Natural killer cell (primary cell): ENCODE results near the gene CYB561D1. TPM values are rescaled to one million over a fixed set of nuclear protein-coding genes. Genes with fewer than 3 reads are reported as not detected.

Experiments used
- ATAC-seq, 3 donors: fragments of 150-1000 bp in 2 of 3; fragments of 200-7000 bp in 1 of 3; cut with Tn5 transposase; 1 replicate in 1 of 3; 2 replicates in 2 of 3; pipeline ENCODE4 v1.10.0; 2021; ENCODE audit warnings: mild to moderate bottlenecking in 2 of 3, moderate library complexity in 2 of 3
- DNase-seq, 2 donors: peaks; one replicate each; pipeline versions ENCODE4 v3.0.0 to v3.0.0-alpha.2; 2013 to 2021; ENCODE audit warnings: mixed read lengths in 1 of 2
- H3K27ac ChIP-seq: one replicate; pipeline ENCODE4 v1.5.1; 2013; ENCODE audit warnings: mild to moderate bottlenecking, low read length
- H3K27me3 ChIP-seq: one replicate; pipeline ENCODE4 v1.6.1; 2013; ENCODE audit warnings: low read length; ENCODE audit not compliant: control insufficient read depth, insufficient read depth
- H3K36me3 ChIP-seq: one replicate; pipeline ENCODE4 v1.6.1; 2013; ENCODE audit warnings: low read length; ENCODE audit not compliant: control insufficient read depth, insufficient read depth
- H3K4me1 ChIP-seq: one replicate; pipeline ENCODE4 v1.6.1; 2013; ENCODE audit warnings: low read length; ENCODE audit not compliant: control insufficient read depth, insufficient read depth
- H3K4me3 ChIP-seq: one replicate; pipeline ENCODE4 v1.5.1; 2013; ENCODE audit warnings: low read length
- H3K9me3 ChIP-seq: one replicate; pipeline ENCODE4 v1.6.1; 2013; ENCODE audit warnings: low read length; ENCODE audit not compliant: control insufficient read depth, insufficient read depth
- H3K27ac Mint-ChIP-seq, 2 donors: one replicate each; pipeline ENCODE4 v1.8.0; 2022; ENCODE audit warnings: mild to moderate bottlenecking in 2 of 2, mixed read lengths in 2 of 2, moderate library complexity in 1 of 2
- H3K27me3 Mint-ChIP-seq, 2 donors: one replicate each; pipeline ENCODE4 v1.8.0; 2022; ENCODE audit warnings: low read depth in 2 of 2, mixed read lengths in 2 of 2
- H3K36me3 Mint-ChIP-seq: one replicate; pipeline ENCODE4 v1.8.0; 2022; ENCODE audit warnings: mixed read lengths
- H3K4me1 Mint-ChIP-seq, 2 donors: one replicate each; pipeline ENCODE4 v1.8.0; 2022; ENCODE audit warnings: mixed read lengths in 2 of 2
- H3K4me3 Mint-ChIP-seq: one replicate; pipeline ENCODE4 v1.8.0; 2022; ENCODE audit warnings: mild to moderate bottlenecking, moderate library complexity, mixed read lengths
- H3K9me3 Mint-ChIP-seq, 2 donors: one replicate each; pipeline ENCODE4 v1.8.0; 2022; ENCODE audit warnings: mixed read lengths in 2 of 2
- WGBS: methylation state at CpG from one replicate; pipeline ENCODE4 v1.1.7; 2013; ENCODE audit warnings: missing lambda C conversion rate; ENCODE audit not compliant: insufficient coverage; 5-methylcytosine and 5-hydroxymethylcytosine counted together
- intact Hi-C: fragments of 100-400 bp; cut with micrococcal nuclease; formaldehyde crosslinking; loops from one replicate; pipeline ENCODE4 v1.14.2; 2022
- total RNA-seq, 4 donors: library from RNA; stranded (reverse); fragments of 120-200 nt in 1 of 4; gene quantifications; one replicate each; pipeline versions ENCODE4 v1.2.3 to v1.2.4, GENCODE V29; 2013 to 2022
- TF ChIP-seq, protein P1 (sequence below): fragments of 200-600 bp; IDR thresholded peaks from one replicate; pipeline ENCODE4 v1.8.0; 2022; ENCODE audit warnings: antibody characterized with exemption

The CYB561D1 gene
- total RNA-seq, 3 donors from 2014 or later (not counting 1 experiment from before 2014, with no cell fraction given) = 21.1 to 36.0 (median 34.7) TPM

DNA sequence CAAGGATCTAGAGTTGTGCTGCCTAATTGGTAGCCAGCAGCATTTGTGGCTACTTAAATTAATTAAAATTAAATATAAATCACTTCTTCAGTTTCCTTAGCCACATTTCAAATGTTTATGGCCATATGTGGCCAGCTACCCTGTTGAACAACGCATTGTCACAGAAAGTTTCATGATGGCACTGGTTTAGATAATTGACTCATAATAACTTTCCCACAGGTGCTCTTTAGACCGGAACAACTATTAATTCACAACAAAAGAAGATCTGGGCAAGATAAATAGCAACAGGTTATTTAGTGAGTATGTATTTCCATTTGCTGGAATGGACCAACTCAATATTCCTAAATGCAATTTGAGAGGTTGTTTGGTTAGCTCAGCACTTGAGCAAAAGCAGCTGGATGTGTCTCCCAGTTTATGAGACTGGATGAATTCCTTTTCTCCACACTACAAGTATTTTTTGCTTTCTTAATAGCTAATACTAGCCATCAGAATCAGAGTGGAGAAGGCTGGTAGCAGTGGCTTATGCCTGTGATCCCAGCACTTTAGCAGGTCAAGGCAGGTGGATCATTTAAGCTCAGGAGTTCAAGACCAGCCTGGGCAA is 19.3 kb downstream of the CYB561D1 start:
- ATAC-seq (no peak), DNase-seq (no peak)
- intact Hi-C loops = no loop called here
- no peak overlapping the region for H3K4me3 Mint-ChIP-seq
- H3K9me3 Mint-ChIP-seq = no peaks in the 10 kb centered on the region
- no peaks in the 10 kb centered on the region for H3K9me3 ChIP-seq
- no peak overlapping the region for H3K27ac Mint-ChIP-seq
- H3K36me3 ChIP-seq = no peaks in the 10 kb centered on the region
- H3K27ac ChIP-seq = no peak overlapping the region
- H3K36me3 Mint-ChIP-seq = no peaks in the 10 kb centered on the region
- 82% methylated on average over 1 of the region's 2 CpGs for WGBS
- peaks cover 19% of the 10 kb centered on the region for H3K4me1 ChIP-seq
- H3K27me3 Mint-ChIP-seq = peaks cover 0 to 6% of the 10 kb centered on the region in 2 donors
- no peak overlapping the region for H3K4me3 ChIP-seq
- peaks cover 15 to 18% of the 10 kb centered on the region in 2 donors for H3K4me1 Mint-ChIP-seq
- TF ChIP-seq, protein P1, sequence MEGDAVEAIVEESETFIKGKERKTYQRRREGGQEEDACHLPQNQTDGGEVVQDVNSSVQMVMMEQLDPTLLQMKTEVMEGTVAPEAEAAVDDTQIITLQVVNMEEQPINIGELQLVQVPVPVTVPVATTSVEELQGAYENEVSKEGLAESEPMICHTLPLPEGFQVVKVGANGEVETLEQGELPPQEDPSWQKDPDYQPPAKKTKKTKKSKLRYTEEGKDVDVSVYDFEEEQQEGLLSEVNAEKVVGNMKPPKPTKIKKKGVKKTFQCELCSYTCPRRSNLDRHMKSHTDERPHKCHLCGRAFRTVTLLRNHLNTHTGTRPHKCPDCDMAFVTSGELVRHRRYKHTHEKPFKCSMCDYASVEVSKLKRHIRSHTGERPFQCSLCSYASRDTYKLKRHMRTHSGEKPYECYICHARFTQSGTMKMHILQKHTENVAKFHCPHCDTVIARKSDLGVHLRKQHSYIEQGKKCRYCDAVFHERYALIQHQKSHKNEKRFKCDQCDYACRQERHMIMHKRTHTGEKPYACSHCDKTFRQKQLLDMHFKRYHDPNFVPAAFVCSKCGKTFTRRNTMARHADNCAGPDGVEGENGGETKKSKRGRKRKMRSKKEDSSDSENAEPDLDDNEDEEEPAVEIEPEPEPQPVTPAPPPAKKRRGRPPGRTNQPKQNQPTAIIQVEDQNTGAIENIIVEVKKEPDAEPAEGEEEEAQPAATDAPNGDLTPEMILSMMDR = no peak
- H3K27me3 ChIP-seq = no peaks in the 10 kb centered on the region

DNA sequence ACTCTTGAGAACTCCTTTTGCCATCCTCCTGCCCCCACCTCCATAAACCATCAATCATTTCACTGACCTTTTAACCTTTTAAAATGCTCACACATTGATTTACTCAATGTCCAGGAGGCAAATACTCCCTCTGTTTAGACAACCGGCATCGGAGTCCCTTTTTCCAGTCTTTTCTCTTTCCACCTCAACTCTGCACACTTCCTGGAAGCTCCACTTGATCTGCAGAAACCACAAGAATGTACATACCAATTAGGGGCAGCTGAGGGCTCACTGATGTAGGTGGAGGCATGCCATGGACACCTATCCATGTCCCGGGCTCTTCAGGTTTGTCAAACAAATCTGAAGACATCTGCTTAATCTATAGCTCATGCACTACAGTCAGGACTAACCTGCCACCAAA is 21.0 kb downstream of the CYB561D1 start:
- Histone ChIP-seq H3K4me1 (peaks cover 6% of the 10 kb centered on the region), H3K27ac (no peak overlapping the region), H3K27me3 (no peaks in the 10 kb centered on the region), H3K36me3 (no peaks in the 10 kb centered on the region), H3K9me3 (no peaks in the 10 kb centered on the region), H3K4me3 (no peak overlapping the region)
- Mint-ChIP-seq H3K4me3 (no peak overlapping the region), H3K27me3 (peaks cover 0 to 6% of the 10 kb centered on the region in 2 donors), H3K27ac (no peak overlapping the region), H3K4me1 (peaks cover 5 to 7% of the 10 kb centered on the region in 2 donors), H3K36me3 (no peaks in the 10 kb centered on the region), H3K9me3 (no peaks in the 10 kb centered on the region)
- DNase-seq = no peak
- intact Hi-C loops = no loop called here
- ATAC-seq = no peak
- 86% methylated on average over 3 of the region's 3 CpGs for WGBS
- TF ChIP-seq, protein P1 = no peak

- intact Hi-C loops = no loop called here
- Mint-ChIP-seq H3K27ac (no peak overlapping the region), H3K27me3 (peaks cover 2 to 4% of the 10 kb centered on the region in 2 donors)
Measured at GRCh38 chr1:109516872-109517271, 23.0 kb downstream of the CYB561D1 start.

More at GRCh38 chr1:109516872-109517271, 23.0 kb downstream of the CYB561D1 start:
- Mint-ChIP-seq H3K4me1 (no peaks in the 10 kb centered on the region), H3K36me3 (no peaks in the 10 kb centered on the region), H3K4me3 (no peak overlapping the region), H3K9me3 (no peaks in the 10 kb centered on the region)
- TF ChIP-seq, protein P1 = no peak
- Histone ChIP-seq H3K4me1 (no peaks in the 10 kb centered on the region), H3K4me3 (no peak overlapping the region), H3K27me3 (no peaks in the 10 kb centered on the region), H3K9me3 (no peaks in the 10 kb centered on the region), H3K27ac (no peak overlapping the region), H3K36me3 (no peaks in the 10 kb centered on the region)
- no peak for ATAC-seq
- no peak for DNase-seq
- 95% methylated on average over 5 of the region's 5 CpGs for WGBS
